Suprapubic skin (tissue), 3 donors: ENCODE results near the gene ABHD17A.
"Not testable (repeated sequence)": the region's sequence is repeated elsewhere in the genome, so short reads cannot be mapped to it uniquely, and the experiment has no call there.

ENCODE experiments used
- CTCF ChIP-seq, 2 donors: fragments of 200-600 bp in 1 of 2; fragments of 450-650 bp in 1 of 2; sonication (generic) in 1 of 2; IDR thresholded peaks; one replicate each; pipeline ENCODE4 v1.5.1; 2016 to 2019; ENCODE audit warnings: antibody characterized with exemption in 2 of 2, mild to moderate bottlenecking in 1 of 2, moderate library complexity in 1 of 2
- POLR2A ChIP-seq, 2 donors: fragments of 450-650 bp; IDR thresholded peaks; one replicate each; pipeline ENCODE4 v1.6.1; 2017; ENCODE audit warnings: antibody characterized with exemption in 2 of 2, mild to moderate bottlenecking in 2 of 2, moderate library complexity in 2 of 2

DNA sequence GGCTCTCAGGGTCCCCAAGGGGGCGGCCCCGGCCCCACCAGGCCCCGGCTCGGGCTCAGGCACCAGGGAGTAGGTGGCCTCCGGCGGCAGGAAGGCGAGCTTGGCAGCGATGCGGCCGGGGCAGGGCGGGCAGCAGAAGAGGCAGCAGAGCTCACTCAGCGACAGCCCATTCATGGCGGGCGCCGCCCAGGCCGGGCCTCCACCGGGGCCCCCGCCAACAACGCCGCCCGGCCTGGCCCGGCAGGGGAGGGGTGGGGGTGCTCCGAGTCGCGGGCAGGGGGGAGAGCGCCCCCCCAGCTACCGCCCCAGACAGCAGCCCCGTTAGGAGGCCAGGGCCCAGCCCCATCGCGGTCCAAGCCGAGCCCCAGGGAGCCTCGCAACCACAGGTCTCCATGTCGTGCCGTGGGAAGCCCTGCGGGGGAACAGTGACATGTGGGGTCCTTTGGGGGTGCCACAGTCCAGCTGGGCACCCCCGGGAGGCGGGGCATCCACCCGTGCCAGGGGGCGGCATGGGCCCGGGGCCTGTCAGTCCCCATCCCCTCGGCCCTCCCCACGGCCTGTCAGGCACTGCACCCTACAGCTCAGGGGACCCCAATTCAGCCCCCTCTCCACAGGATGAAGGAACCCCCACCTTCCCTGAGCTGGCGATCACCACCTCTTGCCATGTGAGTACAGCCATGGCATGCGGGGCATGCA is 3.8 kb downstream of the ABHD17A start:
- not testable (repeated sequence) for TF ChIP-seq CTCF, POLR2A (IDR thresholded peaks at IDR 0.05)
